Prostate gland (tissue), 2 donors: ENCODE data around the gene LCOR. TPM values are rescaled to one million over a fixed set of nuclear protein-coding genes. Genes with fewer than 3 reads are reported as not detected.

ENCODE experiments used
- DNase-seq: peaks from one replicate; pipeline ENCODE4 v3.0.0-alpha.2; 2019; ENCODE audit warnings: low spot score
- H3K27ac ChIP-seq, 2 donors: fragments of 200-600 bp; sonication (generic); 2 replicates each; pipeline ENCODE4 v1.5.1; 2017 to 2019
- H3K27me3 ChIP-seq: fragments of 200-600 bp; sonication (generic); replicated peaks from 2 replicates; pipeline ENCODE4 v1.5.1; 2019; ENCODE audit not compliant: insufficient read depth
- H3K36me3 ChIP-seq, 2 donors: fragments of 200-600 bp; sonication (generic); 1 replicate in 1 of 2; 2 replicates in 1 of 2; pipeline versions ENCODE4 v1.5.1 to v1.8.1; 2017 to 2019
- H3K4me1 ChIP-seq: fragments of 200-600 bp; sonication (generic); replicated peaks from 2 replicates; pipeline ENCODE4 v1.5.1; 2019
- H3K4me3 ChIP-seq, 2 donors: fragments of 200-600 bp; sonication (generic); 2 replicates each; pipeline ENCODE4 v1.5.1; 2017 to 2019
- H3K9me3 ChIP-seq: fragments of 200-600 bp; sonication (generic); 2 replicates; pipeline ENCODE4 v1.5.1; 2017
- POLR2A ChIP-seq: fragments of 450-650 bp; IDR thresholded peaks from one replicate; pipeline ENCODE4 v1.6.1; 2016; ENCODE audit warnings: antibody characterized with exemption, mild to moderate bottlenecking
- POLR2AphosphoS5 ChIP-seq: sonication (generic); formaldehyde crosslinking; IDR thresholded peaks from one replicate; pipeline ENCODE4 v1.6.1; 2017; ENCODE audit warnings: antibody characterized with exemption
- WGBS: methylation state at CpG from one replicate; pipeline ENCODE4 v1.1.5; 2018; 5-methylcytosine and 5-hydroxymethylcytosine counted together
- intact Hi-C: fragments of 100-400 bp; cut with DNase I; formaldehyde crosslinking; loops from one replicate; pipeline ENCODE4 v1.14.2; 2022
- total RNA-seq, 2 donors: library from RNA; depleted of rRNA; stranded (reverse); fragments of >200 nt; gene quantifications; one replicate each; pipeline ENCODE4 v1.1.0, GENCODE V29; 2016
- TF ChIP-seq, protein P1 (sequence below), 4 experiments: fragments of 200-600 bp in 2 of 4; fragments of 450-650 bp in 2 of 4; sonication (generic) in 2 of 4; IDR thresholded peaks; 1 replicate in 3 of 4; 2 replicates in 1 of 4; pipeline ENCODE4 v1.5.1; 2016 to 2019; ENCODE audit warnings: antibody characterized with exemption in 4 of 4, mild to moderate bottlenecking in 2 of 4, moderate library complexity in 2 of 4

Gene LCOR
- total RNA-seq, 2 donors from 2014 or later = 32.8 to 40.0 TPM

DNA sequence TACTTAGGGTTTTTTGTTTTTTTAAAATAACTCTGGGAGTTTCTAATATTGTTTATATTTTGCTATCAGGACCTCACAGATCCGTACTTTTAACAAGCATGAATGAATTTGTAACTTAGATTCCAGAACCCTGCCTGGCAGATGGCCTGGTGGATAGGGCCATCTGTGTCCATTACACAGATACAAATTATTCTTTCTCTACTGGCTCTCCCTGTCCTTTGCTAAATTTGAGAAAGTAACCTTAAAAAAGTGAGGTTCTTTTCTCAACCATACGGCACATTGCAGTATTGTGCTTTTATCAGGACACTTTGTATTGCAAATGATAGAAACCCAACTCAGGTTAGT lies 26.6 kb downstream of the LCOR start:
- WGBS = 31% methylated on average over 2 of the region's 2 CpGs
- TF ChIP-seq, protein P1, sequence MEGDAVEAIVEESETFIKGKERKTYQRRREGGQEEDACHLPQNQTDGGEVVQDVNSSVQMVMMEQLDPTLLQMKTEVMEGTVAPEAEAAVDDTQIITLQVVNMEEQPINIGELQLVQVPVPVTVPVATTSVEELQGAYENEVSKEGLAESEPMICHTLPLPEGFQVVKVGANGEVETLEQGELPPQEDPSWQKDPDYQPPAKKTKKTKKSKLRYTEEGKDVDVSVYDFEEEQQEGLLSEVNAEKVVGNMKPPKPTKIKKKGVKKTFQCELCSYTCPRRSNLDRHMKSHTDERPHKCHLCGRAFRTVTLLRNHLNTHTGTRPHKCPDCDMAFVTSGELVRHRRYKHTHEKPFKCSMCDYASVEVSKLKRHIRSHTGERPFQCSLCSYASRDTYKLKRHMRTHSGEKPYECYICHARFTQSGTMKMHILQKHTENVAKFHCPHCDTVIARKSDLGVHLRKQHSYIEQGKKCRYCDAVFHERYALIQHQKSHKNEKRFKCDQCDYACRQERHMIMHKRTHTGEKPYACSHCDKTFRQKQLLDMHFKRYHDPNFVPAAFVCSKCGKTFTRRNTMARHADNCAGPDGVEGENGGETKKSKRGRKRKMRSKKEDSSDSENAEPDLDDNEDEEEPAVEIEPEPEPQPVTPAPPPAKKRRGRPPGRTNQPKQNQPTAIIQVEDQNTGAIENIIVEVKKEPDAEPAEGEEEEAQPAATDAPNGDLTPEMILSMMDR (IDR thresholded peaks at IDR 0.05) = no peak
- TF ChIP-seq POLR2A (no peak), POLR2AphosphoS5 (peak; percentile 10)
- Histone ChIP-seq H3K4me1 (peaks cover 5% of the 10 kb centered on the region), H3K36me3 (no peaks in the 10 kb centered on the region), H3K27ac (peak overlapping the region; percentile 11 to 25), H3K9me3 (no peaks in the 10 kb centered on the region), H3K27me3 (no peaks in the 10 kb centered on the region), H3K4me3 (no peak overlapping the region)
- DNase-seq = no peak
- intact Hi-C loops = no loop called here

DNA sequence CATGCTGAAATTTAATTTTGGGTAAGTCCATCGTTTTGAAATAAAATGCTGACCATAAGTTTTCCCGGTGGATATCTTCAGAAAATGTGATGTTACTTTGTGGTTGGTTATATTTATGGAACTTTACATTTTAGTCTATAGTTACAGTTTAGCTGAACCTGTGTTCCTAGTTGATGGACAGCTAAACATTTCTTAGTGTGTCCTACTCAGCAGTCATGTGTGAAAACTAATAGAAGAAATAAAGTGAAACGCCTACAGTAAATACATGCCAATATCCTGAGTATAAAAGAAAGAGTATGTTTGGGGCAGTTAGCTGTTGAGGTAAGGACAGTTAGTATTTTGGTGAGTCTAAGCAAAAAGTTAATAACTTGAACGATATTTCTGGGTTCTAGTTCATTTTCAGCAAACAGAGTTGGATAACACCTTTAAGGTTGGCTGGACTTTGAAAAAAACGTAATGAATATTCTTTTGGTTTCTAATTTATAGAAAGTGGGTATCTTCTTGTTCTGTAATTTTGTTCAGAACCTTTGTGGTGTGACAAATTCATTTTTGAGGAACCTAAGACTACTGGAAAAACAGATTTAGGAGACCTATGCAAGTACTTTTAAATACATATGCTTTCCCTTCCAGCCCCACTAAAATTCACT lies 28.7 kb downstream of the LCOR start:
- no peak for DNase-seq
- no peaks in the 10 kb centered on the region for H3K27me3 ChIP-seq
- no peak overlapping the region for H3K4me3 ChIP-seq
- TF ChIP-seq, protein P1 (IDR thresholded peaks at IDR 0.05) = no peak
- TF ChIP-seq POLR2AphosphoS5 (no peak), POLR2A (no peak)
- intact Hi-C loops = no loop called here
- H3K9me3 ChIP-seq = no peaks in the 10 kb centered on the region
- WGBS = 78% methylated on average over 5 of the region's 5 CpGs
- no peak overlapping the region for H3K27ac ChIP-seq
- peaks cover 6% of the 10 kb centered on the region for H3K4me1 ChIP-seq
- no peaks in the 10 kb centered on the region for H3K36me3 ChIP-seq

DNA sequence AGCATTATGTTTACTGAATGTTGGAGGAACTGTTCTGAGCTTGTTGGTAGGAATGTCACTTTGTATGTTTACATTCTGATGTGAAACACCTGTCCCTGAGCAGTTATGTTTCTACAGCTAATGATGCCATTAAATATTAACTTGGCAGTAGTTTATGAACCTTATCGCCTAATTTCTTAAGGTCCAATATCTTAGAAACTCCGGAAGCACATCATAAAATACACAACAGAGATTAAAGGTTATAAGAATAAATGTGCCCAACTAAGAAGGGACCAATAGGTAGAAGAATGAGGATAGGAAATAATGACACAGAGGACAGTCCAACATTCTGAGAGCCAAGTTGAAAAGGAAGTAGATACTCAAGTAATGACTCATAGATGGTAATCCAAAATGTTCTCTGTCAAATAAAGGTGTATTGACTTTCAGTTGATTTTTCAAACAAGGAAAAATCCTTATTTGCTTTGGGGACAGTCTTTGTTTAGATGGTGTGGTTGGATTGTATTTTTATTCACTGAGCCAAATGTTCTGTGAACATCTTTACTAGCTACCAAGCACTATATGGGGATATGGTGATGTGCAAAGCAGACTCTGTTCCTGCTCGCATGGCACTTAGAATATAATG lies 31.9 kb downstream of the LCOR start:
- no peak overlapping the region for H3K4me3 ChIP-seq
- 13% methylated on average over 3 of the region's 3 CpGs for WGBS
- peaks cover 6% of the 10 kb centered on the region for H3K4me1 ChIP-seq
- no peak for TF ChIP-seq POLR2A
- peak; percentile 94 for TF ChIP-seq POLR2AphosphoS5
- TF ChIP-seq, protein P1 (IDR thresholded peaks at IDR 0.05) = no peak
- DNase-seq = peak; percentile 32
- intact Hi-C loops = no loop called here
- H3K27me3 ChIP-seq = no peaks in the 10 kb centered on the region
- H3K9me3 ChIP-seq = no peaks in the 10 kb centered on the region
- H3K27ac ChIP-seq = peak overlapping the region; percentile 8 to 58
- H3K36me3 ChIP-seq = no peaks in the 10 kb centered on the region

DNA sequence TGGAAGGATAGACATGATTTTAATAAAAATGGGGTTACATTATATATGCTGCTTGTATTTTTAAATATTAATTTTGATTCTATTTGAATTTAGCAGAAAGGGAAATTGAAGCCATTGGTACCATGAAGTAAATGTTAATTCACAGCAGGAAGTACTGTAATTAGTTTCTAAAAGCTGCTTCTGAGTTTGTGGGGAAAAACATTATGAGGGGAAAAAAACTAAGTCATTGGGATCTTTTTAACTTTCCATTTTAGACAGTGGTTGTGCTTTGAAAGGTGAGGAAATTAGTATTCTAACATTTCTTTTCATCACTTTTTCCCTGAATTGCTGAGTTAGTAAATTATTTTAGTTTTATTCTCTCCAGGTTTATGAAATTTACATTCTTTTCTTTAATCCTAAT lies 41.0 kb downstream of the LCOR start:
- intact Hi-C loops = no loop called here
- no peaks in the 10 kb centered on the region for H3K27me3 ChIP-seq
- no peaks in the 10 kb centered on the region for H3K9me3 ChIP-seq
- TF ChIP-seq, protein P1 (IDR thresholded peaks at IDR 0.05) = no peak
- TF ChIP-seq POLR2A (no peak), POLR2AphosphoS5 (no peak)
- H3K36me3 ChIP-seq = no peaks in the 10 kb centered on the region
- no peak overlapping the region for H3K4me3 ChIP-seq
- no peak overlapping the region for H3K27ac ChIP-seq
- H3K4me1 ChIP-seq = no peaks in the 10 kb centered on the region
- no peak for DNase-seq
